Measurements from ENCODE around the gene PNMA8C.
"Not testable (repeated sequence)": the region's sequence is repeated elsewhere in the genome, so short reads cannot be mapped to it uniquely, and the experiment has no call there.

Gene PNMA8C

GRCh38 chr19:46411088-46411924 lies 17.4 kb downstream of the PNMA8C start:
- no peak for DNase-seq (ENCODE audit: low read depth)

GRCh38 chr19:46410205-46411087 lies 18.3 kb downstream of the PNMA8C start:
- DNase-seq (ENCODE audit: low read depth) = no peak

DNA sequence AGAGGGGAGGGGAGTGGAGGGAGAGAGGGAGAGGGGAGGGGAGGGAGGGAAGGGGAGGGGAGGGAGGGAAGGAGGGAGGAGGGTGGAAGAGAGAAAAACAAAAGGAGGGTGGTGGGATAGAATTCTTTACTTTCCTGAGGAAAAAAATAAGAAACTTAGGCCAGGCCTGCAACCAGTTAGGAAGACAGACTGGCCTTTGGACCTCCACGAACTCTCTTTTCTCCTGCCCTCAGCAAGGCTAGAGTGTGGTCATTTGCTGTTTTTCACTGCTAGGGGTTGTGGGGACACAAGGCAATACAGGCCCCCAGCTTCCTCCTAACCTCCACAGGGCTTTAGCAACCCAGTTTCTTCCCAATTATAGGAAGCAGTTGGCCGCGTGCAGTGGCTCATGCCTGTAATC lies 19.5 kb downstream of the PNMA8C start:
- DNase-seq (ENCODE audit: low read depth) = no peak

DNA sequence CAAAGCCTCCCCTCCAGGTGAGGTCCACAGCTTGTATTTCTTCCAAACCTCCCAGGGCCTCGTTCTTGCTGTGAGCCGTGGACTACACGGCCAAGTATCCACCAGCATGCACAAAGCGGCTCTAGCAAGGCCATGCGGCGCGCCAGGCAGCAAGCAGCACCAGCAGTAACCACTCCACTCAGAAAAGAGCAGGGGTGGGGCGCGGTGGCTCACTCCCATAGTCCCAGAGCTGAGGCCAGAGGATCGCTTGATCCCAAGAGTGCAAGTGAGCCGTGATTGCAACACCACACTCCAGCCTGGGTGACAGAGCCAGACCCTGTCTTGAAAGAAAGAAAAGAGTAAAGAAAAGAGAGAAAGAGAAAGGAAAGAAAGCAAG lies 20.1 kb downstream of the PNMA8C start:
- DNase-seq (ENCODE audit: low read depth) = no peak

- DNase-seq (ENCODE audit: low read depth) = no peak
Observed at GRCh38 chr19:46407856-46408663, 20.7 kb downstream of the PNMA8C start.

- DNase-seq (ENCODE audit: low read depth) = no peak
Observed at GRCh38 chr19:46406976-46407375, 21.8 kb downstream of the PNMA8C start.

DNA sequence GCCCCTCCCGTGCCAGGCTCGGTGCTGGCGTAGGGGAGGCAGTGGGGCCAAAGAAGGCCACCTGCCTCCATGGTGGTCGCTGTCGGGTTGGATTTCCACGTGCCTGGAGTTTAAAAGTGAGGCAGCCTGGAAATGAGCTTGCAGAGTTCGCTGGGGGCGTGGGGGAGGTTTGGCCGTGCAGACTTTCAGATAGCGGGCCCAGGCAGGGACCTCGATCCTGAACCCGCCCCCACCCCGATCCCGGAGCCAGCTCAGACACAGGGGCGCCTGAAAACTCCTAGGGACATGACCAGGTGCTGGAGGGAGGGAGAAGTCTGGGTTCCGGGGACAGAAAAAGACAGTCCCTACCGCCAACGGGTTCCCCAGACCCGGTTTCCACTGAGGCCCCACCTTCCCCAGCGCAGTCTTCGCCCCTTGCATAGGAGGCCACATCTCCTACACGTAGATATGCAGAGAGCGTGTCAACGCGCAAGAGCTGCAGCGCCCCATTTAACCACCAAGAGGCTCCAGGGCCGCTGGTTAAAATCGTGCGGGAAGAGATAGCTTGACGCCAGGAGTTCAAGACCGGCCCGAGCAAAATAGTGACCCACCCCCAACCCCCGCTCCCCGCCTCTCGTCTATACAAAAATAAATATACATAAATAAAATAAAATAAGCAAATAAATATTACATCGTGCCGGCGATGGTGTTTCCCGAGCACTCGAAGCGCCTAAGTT lies 23.8 kb downstream of the PNMA8C start:
- no peak for DNase-seq (ENCODE audit: low read depth)

- DNase-seq (ENCODE audit: low read depth) = no peak
Observed at GRCh38 chr19:46404055-46404752, 24.5 kb downstream of the PNMA8C start.

GRCh38 chr19:46402725-46403124 lies 26.0 kb downstream of the PNMA8C start:
- no peak for DNase-seq (ENCODE audit: low read depth)

DNA sequence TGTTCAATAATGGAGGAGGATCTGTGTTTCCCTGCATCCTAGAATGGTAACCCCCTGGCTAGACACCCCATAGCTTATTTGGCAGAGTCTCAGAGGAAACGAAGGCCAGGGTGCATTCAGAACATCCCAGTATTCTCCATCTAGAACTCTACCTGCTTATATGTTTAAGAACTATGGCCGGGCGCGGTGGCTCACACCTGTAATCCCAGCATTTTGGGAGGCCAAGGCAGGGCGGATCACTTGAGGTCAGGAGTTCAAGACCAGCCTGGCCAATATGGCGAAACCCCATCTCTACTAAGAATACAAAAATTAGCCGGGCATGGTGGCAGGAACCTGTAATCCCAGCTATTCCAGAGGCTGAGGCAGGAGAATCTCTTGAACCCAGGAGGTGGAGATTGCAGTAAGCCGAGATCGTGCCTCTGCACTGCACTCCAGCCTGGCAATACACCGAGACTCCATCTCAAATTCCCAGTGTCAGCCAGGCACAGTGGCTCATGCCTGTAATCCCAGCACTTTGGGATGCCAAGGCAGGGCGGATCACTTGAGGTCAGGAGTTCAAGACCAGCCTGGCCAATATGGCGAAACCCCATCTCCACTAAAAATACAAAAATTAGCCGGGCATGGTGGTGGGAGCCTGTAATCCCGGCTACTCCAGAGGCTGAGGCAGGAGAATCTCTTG lies 30.8 kb downstream of the PNMA8C start:
- not testable (repeated sequence) for DNase-seq (ENCODE audit: low read depth)

DNA sequence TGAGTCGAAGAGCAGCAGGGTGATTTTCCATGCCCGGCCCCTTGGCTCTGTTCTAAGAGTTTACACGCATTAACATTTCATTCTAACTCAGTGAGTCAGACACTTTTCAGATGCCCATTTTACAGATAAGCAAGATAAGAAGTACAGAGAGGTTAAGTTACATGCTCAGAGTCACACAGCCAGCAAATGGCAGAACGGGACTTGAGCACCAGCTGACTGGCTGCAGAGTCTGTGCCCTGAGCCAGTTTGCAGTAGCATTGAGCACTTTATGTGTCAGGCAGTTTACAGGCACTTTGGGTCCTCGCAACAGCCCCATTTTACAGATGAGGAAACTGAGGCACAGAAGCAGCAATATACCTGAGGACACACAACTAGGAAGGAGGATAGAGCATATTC lies 34.3 kb downstream of the PNMA8C start:
- DNase-seq (ENCODE audit: low read depth) = no peak

GRCh38 chr19:46393456-46394401 lies 35.0 kb downstream of the PNMA8C start:
- DNase-seq (ENCODE audit: low read depth) = no peak

DNA sequence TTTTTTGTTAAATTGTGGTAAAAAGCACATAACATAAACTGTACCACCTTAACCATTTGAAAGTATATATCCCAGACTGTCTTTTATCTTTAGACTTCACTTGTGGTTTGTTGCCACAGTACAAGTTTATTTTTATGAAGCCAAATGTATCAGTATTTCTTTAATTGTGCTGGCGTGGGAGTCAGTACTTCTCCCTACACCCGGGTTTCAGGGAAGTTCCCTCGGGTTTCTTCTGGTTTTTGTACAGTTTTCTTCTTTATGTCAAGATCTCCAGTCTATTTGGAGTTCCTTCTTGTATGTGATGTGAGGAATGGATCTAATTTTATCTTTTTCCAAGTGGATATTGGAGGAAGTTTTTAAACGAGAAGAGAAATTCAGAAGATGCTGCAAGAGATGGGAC lies 35.9 kb downstream of the PNMA8C start:
- no peak for DNase-seq (ENCODE audit: low read depth)

GRCh38 chr19:46392252-46392801 lies 36.4 kb downstream of the PNMA8C start:
- no peak for DNase-seq (ENCODE audit: low read depth)

DNA sequence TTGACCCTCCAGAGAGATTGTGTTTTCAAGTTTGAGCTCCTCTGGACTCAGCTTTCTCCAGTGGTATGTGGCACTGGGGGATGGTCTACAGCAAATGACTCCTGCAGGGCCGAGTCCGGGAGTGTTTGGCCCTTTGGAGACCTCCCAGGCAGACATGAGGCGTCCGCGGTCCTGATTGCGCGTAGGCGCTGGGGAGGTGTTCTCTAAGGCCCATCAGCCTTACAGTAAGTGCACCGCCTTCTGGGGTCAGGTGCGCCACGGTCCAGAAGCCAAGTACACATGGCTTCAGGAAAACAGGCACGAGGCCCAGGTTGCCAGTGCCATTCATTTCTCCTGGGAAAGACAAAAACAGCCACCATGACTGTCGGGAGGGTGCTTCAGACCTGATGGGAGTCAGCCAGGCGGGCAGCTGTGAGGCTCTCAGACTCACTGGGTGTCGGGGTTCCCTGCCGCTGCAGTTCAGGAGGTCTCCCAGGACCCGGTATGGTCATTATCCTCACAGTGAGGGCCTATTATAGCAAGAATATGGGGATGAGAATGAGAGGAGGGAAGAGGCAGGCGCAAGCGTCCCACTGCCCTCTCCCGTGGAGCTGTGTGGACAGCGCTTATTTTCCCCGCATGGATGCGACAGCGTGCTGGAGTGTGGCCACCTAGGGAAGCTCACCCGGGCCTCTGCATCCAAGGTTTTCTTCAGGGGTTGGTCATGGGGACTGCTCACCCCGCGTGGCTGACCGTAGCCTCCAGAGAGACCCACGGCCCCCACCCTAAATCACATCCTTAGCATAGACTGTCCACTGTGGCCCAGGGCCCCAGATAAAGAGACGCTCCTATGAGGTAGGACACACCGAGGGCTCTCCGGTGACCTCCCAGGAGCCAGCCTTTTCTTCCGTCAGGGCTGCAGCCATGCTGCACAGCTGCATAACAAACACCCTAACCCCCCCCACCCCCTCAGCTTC lies 37.2 kb downstream of the PNMA8C start:
- no peak for DNase-seq (ENCODE audit: low read depth)

GRCh38 chr19:46390866-46391265 lies 37.9 kb downstream of the PNMA8C start:
- no peak for DNase-seq (ENCODE audit: low read depth)

GRCh38 chr19:46390121-46390858 lies 38.4 kb downstream of the PNMA8C start:
- no peak for DNase-seq (ENCODE audit: low read depth)

All from activated T-helper 1 cell treated with Interleukin-2 at 50 U/mL for 16 hours (primary cell).